SH-SY5Y (cell line): ENCODE results near the gene KAT8.

Source experiments
- GATA2 ChIP-seq: IDR thresholded peaks from 2 replicates; pipeline ENCODE4 v1.6.1; 2011; ENCODE audit warnings: mild to moderate bottlenecking, low read depth, low read length
- GATA3 ChIP-seq: IDR thresholded peaks from 2 replicates; pipeline ENCODE4 v1.6.1; 2011; ENCODE audit warnings: low read depth, mild to moderate bottlenecking, low read length, moderate library complexity

- TF ChIP-seq GATA2 (no peak), GATA3 (no peak)
These were observed 4.0 kb upstream of the KAT8 start for GRCh38 chr16:31113121-31114120.
